H1 (cell line): ENCODE data around the gene MDFI. TPM values are rescaled to one million over a fixed set of nuclear protein-coding genes. Genes with fewer than 3 reads are reported as not detected.

ENCODE experiments used
- CHD7 ChIP-seq: fragments of 300-600 bp; sonication (generic); IDR thresholded peaks from 2 replicates; pipeline ENCODE4 v1.7.1; 2012; ENCODE audit warnings: low read length, moderate library complexity, mild to moderate bottlenecking, inconsistent platforms; ENCODE audit not compliant: insufficient replicate concordance
- SUZ12 ChIP-seq: fragments of 200-600 bp; sonication (generic); IDR thresholded peaks from 2 replicates; pipeline ENCODE4 v1.6.1; 2012; ENCODE audit warnings: mild to moderate bottlenecking, inconsistent platforms, low read length, moderate library complexity, mixed read lengths
- TAF1 ChIP-seq: IDR thresholded peaks from 2 replicates; pipeline ENCODE4 v1.6.1; 2011; ENCODE audit warnings: mild to moderate bottlenecking, low read depth, low read length
- polyA plus RNA-seq, 7 experiments: library from polyadenylated mRNA; depleted of rRNA in 3 of 7; stranded (reverse) in 5 of 7; unstranded in 2 of 7; fragments of >200 nt in 5 of 7; fragments of 200-250 nt in 2 of 7; gene quantifications; 1 replicate in 5 of 7; 2 replicates in 1 of 7; 4 replicates in 1 of 7; pipeline versions ENCODE4 v1.2.1 to v1.2.3, GENCODE V29; 2011 to 2013; ENCODE audit warnings: missing spikeins in 2 of 7, mixed read lengths in 2 of 7
- total RNA-seq: library from RNA; stranded (reverse); fragmentation: NEBNext Ultra II Directional; extraction: Animal tissue kit (Norgen Biotek cat#: 25700); gene quantifications from 2 replicates; pipeline ENCODE4 v1.2.1, GENCODE V29; 2021

MDFI gene
- total and polyA plus RNA-seq, 2 of the 8 experiments (the other 6 are each of a cell fraction or from before 2014, with no cell fraction given) = 41.0 to 65.6 TPM

- TF ChIP-seq CHD7 (no peak), TAF1 (no peak), SUZ12 (no peak)
Observed at GRCh38 chr6:41607736-41608135, 30.5 kb upstream of the MDFI start (continued).
